Measurements from ENCODE around the gene TGIF1.
A peak's percentile ranks its signal among the peaks of the same experiment; 100 is the strongest.
"Not testable (repeated sequence)": the region's sequence is repeated elsewhere in the genome, so short reads cannot be mapped to it uniquely, and the experiment has no call there.

TGIF1 gene

GRCh38 chr18:3450012-3450798 lies at the start of gene TGIF1:
TGIF1 (plus strand) TSS chr18:3450172; CDS start chr18:3450490, 318 bp downstream.
- DNase-seq = peak; percentile 76

GRCh38 chr18:3400567-3401296 lies 49.2 kb upstream of the TGIF1 start:
- no peak for DNase-seq

DNA sequence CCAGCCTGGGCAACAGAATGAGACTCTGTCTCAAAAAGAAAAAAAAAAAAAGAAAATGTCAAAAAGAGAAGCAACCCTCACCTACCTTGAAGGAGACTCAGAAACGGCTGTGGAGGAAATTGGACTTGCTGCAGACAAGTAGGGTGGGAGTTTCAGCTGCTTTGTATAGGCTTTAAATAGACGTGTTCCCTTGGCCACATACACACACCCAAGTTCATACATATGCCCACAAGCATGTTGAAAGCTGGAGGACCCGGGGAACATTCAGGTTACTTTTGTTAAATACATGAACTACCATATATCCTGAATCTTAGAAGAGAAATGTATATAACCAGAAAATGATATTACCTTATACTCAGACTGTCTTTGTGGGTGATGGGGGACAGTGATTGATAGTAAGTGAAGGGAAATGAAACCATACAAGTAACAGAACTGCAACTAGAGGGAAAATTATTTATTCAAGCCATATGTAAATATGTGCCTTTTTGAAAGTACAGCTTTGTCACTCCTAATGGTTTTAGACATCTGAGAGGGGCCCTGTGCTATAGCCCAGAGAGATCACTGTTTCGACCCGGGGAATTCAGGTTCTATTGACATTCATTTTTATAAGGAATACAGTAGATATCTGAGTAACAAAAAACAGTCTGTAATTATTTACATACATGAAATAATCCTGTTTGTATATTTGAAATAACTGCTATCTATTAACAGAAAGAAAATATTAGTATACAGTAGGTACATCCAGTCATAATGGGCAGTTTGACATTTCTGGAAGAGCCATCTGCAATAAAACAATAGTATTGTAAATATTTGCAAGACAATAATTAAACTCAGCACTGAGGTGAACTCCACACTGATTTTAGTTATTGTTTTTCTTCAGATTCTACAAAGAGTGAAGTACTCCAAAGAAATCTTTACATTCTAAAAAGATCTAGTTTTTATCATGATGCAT lies 48.0 kb upstream of the TGIF1 start:
- no peak for DNase-seq

DNA sequence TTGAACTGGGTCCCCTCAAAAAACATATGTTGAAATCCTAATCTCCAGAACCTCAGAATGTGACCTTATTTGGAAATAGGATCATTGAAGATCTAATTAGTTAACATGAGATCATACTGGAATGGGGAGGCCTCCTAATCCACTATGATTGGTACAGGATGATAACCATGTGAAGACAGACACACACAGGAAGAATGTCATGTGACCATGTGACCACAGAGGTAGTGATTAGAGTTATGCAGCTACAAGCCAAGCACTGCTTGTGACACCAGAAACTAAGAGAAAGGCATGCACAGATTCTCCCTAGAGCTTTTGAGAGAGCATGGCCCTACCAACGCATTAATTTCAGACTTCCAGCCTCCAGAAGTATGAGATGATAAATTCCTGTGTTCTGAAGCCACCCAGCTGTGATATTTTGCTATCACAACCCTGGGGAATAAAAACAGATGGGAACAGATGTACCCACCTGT lies 47.0 kb upstream of the TGIF1 start:
- peak; percentile 35 for DNase-seq

DNA sequence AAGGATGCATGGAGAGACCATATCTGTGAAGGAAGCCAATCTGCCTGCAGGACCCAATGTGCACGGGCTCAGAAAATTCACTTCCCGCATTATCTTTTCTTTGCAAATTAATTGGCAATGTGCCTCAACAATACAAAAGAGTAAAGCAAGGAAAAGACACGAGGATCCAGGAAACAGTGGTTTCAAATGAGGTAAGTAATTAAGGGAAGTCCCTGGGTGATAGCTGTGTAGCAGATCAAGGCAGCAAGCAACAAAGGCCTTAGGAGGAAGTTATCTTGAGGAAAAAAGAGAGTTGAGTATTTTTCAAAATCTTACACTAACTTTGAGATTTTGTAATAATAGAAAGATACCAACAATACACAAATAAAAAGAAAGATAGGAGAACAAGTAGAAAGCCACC lies 44.3 kb upstream of the TGIF1 start:
- DNase-seq = no peak

GRCh38 chr18:3408107-3408506 lies 41.9 kb upstream of the TGIF1 start:
- no peak for DNase-seq

DNA sequence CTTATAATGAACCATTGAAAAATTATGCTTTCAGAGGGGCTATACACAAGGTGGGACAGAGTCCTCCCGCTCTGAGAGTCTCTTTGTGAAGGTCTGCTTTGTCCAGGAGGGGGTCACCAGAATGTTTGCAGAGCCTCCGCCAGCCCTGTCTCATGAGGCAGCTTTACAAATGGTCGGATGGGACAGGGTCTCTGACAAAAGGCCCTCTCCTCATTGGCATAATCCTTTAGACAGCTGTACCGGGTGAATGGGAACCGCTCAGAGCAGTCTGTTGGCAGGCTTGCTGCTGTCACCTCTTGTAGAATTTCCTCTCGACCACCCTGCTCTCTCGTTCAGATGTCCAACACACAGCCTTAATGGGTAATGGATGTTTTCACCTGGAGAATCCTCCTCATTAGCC lies 40.2 kb upstream of the TGIF1 start:
- no peak for DNase-seq

- no peak for DNase-seq
Measured at GRCh38 chr18:3410273-3410672, 39.7 kb upstream of the TGIF1 start.

GRCh38 chr18:3410876-3411275 lies 39.1 kb upstream of the TGIF1 start:
- DNase-seq = not testable (repeated sequence)

DNA sequence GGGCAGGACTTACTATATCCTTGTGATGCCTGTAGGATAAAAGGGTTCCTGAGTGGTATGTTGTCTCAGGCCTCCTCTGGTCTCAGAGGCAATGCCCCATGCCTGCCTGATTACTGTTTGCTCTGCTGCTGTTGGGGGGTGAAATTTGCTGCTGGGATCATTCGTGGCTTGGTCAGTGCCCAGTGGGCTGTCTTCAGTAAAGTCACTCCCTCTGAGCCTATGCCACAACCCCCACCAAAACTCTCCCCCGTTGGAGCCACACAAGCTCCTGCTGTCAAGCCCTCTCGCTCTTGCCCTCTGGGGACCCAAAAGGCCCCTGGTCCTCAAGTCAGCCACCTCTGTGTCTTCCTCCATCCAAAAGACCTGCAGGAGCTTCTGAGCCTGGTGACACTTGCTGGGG lies 38.6 kb upstream of the TGIF1 start:
- DNase-seq = no peak

GRCh38 chr18:3411854-3412268 lies 38.1 kb upstream of the TGIF1 start:
- DNase-seq = no peak

GRCh38 chr18:3412528-3412927 lies 37.4 kb upstream of the TGIF1 start:
- not testable (repeated sequence) for DNase-seq

DNA sequence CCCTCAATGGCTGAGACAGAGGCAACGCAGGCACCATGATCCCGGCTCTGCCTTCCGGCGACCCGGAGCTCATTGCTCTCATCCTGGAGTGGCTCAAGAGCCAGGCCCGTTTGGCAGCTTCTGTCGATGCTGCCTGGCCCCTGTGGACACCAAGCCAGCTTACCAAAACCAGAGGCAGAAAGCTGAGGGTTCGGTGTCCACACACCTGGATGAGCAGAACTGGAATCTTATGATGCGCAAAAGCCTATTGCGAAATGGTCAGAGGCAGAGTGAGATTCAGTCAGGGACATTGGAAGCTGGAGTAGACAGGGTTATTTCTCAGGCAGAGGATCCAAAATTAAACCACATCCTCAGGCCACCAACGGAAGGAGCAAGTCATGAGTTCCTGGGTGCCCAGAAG lies 34.9 kb upstream of the TGIF1 start:
- DNase-seq = no peak

GRCh38 chr18:3418083-3418482 lies 31.9 kb upstream of the TGIF1 start:
- DNase-seq = no peak

- DNase-seq = no peak
Measured at GRCh38 chr18:3420919-3421279, 29.1 kb upstream of the TGIF1 start.

GRCh38 chr18:3422905-3423304 lies 27.1 kb upstream of the TGIF1 start:
- no peak for DNase-seq

DNA sequence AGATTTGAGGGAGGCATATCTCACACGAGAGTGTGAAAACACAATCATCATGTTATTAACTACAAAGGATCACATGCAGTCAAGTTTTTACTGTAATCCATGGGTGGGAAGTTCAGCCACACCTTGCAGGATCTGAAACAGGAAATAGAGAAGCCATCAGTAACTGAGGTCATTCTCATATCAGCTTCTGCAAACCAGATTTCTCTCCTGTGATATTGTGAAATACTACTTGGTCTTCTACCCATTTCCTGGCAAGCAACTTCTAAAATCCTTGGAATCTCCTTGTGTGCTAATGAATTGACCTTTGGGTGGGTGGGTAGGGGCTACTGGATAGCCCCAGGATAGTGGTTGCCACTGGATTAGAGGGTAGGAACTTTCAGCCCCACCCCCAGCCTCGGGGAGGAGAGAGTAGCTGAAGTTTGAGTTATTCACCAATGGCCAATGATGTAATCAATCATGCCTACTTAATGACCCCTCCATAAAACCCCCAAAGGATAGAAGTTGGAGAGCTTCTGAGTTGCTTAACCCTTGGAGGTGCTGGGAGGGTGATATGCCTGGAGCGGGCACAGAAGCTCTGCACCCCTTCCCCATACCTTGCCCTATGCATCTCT lies 25.6 kb upstream of the TGIF1 start:
- no peak for DNase-seq

DNA sequence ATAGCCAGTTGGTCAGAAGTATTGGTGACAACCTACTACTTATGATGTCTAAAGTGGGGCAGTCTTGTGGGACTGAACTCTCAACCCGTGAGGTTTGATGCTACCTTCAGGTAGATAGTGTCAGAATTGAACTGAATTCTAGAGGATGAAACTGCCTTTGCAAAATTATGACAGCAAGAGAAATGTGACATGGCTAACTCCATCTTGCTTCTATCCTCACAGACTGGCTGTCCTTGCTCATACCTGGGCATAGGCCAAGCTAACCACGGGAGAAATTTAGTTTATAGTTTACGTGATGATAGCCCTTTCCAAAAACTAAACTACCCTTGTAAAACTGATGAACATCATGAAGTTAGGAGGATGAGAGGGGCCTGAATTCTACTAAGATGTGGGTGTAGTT lies 24.9 kb upstream of the TGIF1 start:
- DNase-seq = no peak

- DNase-seq = no peak
Measured at GRCh38 chr18:3425446-3425845, 24.5 kb upstream of the TGIF1 start.

DNA sequence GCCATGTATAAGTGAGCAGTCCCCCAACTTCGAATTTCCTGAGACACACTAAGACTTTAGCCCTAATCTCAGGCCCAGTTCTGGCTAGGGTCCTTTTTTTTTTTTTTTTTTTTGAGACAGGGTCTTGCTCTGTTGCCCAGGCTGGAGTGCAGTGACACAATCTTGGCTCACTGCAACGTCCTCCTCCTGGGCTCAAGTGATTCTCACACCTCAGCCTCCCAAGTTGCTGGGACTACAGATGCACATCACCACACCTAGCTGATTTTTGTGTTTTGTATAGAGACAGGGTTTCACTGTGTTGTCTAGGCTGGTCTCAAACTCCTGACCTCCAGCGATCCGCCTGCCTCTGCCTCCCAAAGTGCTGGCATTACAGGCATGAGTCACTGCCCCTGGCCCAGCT lies 23.9 kb upstream of the TGIF1 start:
- no peak for DNase-seq

DNA sequence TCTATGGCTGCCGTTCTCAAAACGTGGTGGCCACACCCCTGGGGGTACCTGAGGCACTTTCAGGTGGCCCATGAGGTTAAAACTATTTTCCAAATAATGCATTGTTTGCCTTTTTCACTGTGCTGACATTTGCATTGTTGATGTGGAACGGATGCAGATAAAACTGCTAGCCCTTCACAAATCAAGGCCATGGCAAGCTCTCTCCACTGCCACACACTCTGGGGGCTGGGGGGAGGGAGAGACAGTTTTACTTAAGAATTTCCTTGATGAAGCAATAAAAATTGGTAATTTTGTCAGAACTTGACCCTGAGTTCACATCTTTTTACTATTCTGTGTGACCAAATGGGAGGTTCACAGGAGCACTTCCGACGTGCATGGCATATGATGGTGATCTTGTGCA lies 22.0 kb upstream of the TGIF1 start:
- no peak for DNase-seq

- DNase-seq = no peak
Measured at GRCh38 chr18:3429121-3429520, 20.9 kb upstream of the TGIF1 start.

GRCh38 chr18:3434685-3435084 lies 15.3 kb upstream of the TGIF1 start:
- no peak for DNase-seq

Measured in NCI-H2171 treated with DMSO at 0.1 percent for 48 hours (cell line).